Peyer's patch (tissue), 4 donors: ENCODE data around the gene PYGO2. TPM values are rescaled to one million over a fixed set of nuclear protein-coding genes. Genes with fewer than 3 reads are reported as not detected.

Experiments
- DNase-seq, 3 donors: peaks; one replicate each; pipeline ENCODE4 v3.0.0-alpha.2; 2017 to 2019
- H3K27ac ChIP-seq, 4 donors: fragments of 200-600 bp; sonication (generic); one replicate each; pipeline ENCODE4 v1.5.1; 2016 to 2019
- H3K27me3 ChIP-seq, 2 donors: fragments of 200-600 bp; sonication (generic); one replicate each; pipeline ENCODE4 v1.5.1; 2019
- H3K36me3 ChIP-seq, 3 donors: fragments of 200-600 bp; sonication (generic); one replicate each; pipeline ENCODE4 v1.5.1; 2016 to 2019
- H3K4me1 ChIP-seq, 4 donors: fragments of 200-600 bp; sonication (generic); one replicate each; pipeline ENCODE4 v1.5.1; 2016 to 2019
- H3K4me3 ChIP-seq, 4 donors: fragments of 200-600 bp; sonication (generic); 1 replicate in 3 of 4; 2 replicates in 1 of 4; pipeline ENCODE4 v1.5.1; 2016 to 2019; ENCODE audit warnings: mild to moderate bottlenecking in 1 of 4
- H3K9me3 ChIP-seq, 4 donors: fragments of 200-600 bp; sonication (generic); one replicate each; pipeline ENCODE4 v1.5.1; 2016 to 2019; ENCODE audit warnings: mild to moderate bottlenecking in 1 of 4
- CTCF ChIP-seq, 6 experiments: fragments of 450-650 bp in 4 of 6; fragments of 200-600 bp in 2 of 6; sonication (generic) in 1 of 6; IDR thresholded peaks; one replicate each; pipeline ENCODE4 v1.5.1; 2017 to 2019; ENCODE audit warnings: antibody characterized with exemption in 6 of 6, mild to moderate bottlenecking in 3 of 6, moderate library complexity in 1 of 6
- POLR2A ChIP-seq, 2 donors: fragments of 450-650 bp; IDR thresholded peaks; one replicate each; pipeline ENCODE4 v1.5.1; 2017; ENCODE audit warnings: antibody characterized with exemption in 2 of 2, mild to moderate bottlenecking in 2 of 2, moderate library complexity in 2 of 2
- total RNA-seq, 4 donors: library from RNA; depleted of rRNA; stranded (reverse); fragments of >200 nt; gene quantifications; one replicate each; pipeline ENCODE4 v1.1.0, GENCODE V29; 2016

PYGO2 gene
- total RNA-seq, 4 donors from 2014 or later, result 32.2 to 48.9 (median 34.2) TPM

GRCh38 chr1:155004352-155005075, 42.9 kb upstream of the PYGO2 start:
- Histone ChIP-seq H3K4me1 (peaks cover 3 to 48% (median 35%) of the 10 kb centered on the region in 4 donors), H3K27me3 (no peaks in the 10 kb centered on the region), H3K27ac (peak overlapping the region; percentile 94 to 99 (median 96)), H3K4me3 (peak overlapping the region; percentile 70 to 91 (median 83)), H3K9me3 (no peaks in the 10 kb centered on the region), H3K36me3 (peaks cover 0 to 7% (median 0%) of the 10 kb centered on the region in 3 donors)
- no peak for DNase-seq
- TF ChIP-seq CTCF (IDR thresholded peaks at IDR 0.05) (no peak), POLR2A (IDR thresholded peaks at IDR 0.05) (no peak)

- Histone ChIP-seq H3K4me3 (peak overlapping the region; percentile 70 to 91 (median 83)), H3K4me1 (peaks cover 3 to 55% (median 35%) of the 10 kb centered on the region in 4 donors), H3K27me3 (no peaks in the 10 kb centered on the region), H3K36me3 (peaks cover 0 to 2% (median 0%) of the 10 kb centered on the region in 3 donors), H3K27ac (peak overlapping the region; percentile 94 to 99 (median 96)), H3K9me3 (no peaks in the 10 kb centered on the region)
- peak in 1 of 6 experiments; percentile 3 for TF ChIP-seq CTCF (IDR thresholded peaks at IDR 0.05)
- TF ChIP-seq POLR2A (IDR thresholded peaks at IDR 0.05), result peak in 1 of 2 donors; percentile 63
- DNase-seq, result peak; percentile 54 to 88 (median 86)
Observed at GRCh38 chr1:155003766-155004351, 42.3 kb upstream of the PYGO2 start.

GRCh38 chr1:155003227-155003765, 41.7 kb upstream of the PYGO2 start:
- no peaks in the 10 kb centered on the region for H3K9me3 ChIP-seq
- no peaks in the 10 kb centered on the region for H3K27me3 ChIP-seq
- peaks cover 3 to 57% (median 35%) of the 10 kb centered on the region in 4 donors for H3K4me1 ChIP-seq
- H3K27ac ChIP-seq, result peak overlapping the region; percentile 94 to 99 (median 96)
- peak in 2 of 3 donors; percentile 67 to 71 for DNase-seq
- no peaks in the 10 kb centered on the region for H3K36me3 ChIP-seq
- peak overlapping the region; percentile 70 to 91 (median 83) for H3K4me3 ChIP-seq
- TF ChIP-seq CTCF (IDR thresholded peaks at IDR 0.05) (no peak), POLR2A (IDR thresholded peaks at IDR 0.05) (peak in 1 of 2 donors; percentile 22)

- Histone ChIP-seq H3K27me3 (no peaks in the 10 kb centered on the region), H3K36me3 (no peaks in the 10 kb centered on the region), H3K4me3 (peak within 1 kb of the TSS; percentile 70 to 91 (median 83)), H3K9me3 (no peaks in the 10 kb centered on the region), H3K27ac (peak within 1 kb of the TSS; percentile 94 to 99 (median 96)), H3K4me1 (peaks cover 3 to 53% (median 34%) of the 10 kb centered on the region in 4 donors)
- peak in 2 of 3 donors; percentile 71 to 86 for DNase-seq
- TF ChIP-seq POLR2A (IDR thresholded peaks at IDR 0.05) (peak; percentile 36 to 37), CTCF (IDR thresholded peaks at IDR 0.05) (no peak)
Observed at GRCh38 chr1:155002464-155003226, 41.1 kb upstream of the PYGO2 start, which contains the start of gene ZBTB7B. Gene ZBTB7B, plus strand, starts transcription at chr1:155002802. Its CDS starts 11,859 bp downstream, at chr1:155014661.
